Loucy (cell line): ENCODE results near the gene TESPA1.

Source experiments
- H2AFZ ChIP-seq: fragments of 200-600 bp; sonication (generic); 2 replicates; pipeline ENCODE4 v1.6.0; 2016; ENCODE audit warnings: antibody characterized with exemption, mild to moderate bottlenecking, low read length, moderate library complexity
- H3F3A ChIP-seq: fragments of 200-600 bp; 2 replicates; pipeline ENCODE4 v1.6.0; 2016; ENCODE audit warnings: antibody characterized with exemption, low read depth, mild to moderate bottlenecking
- H3K27me3 ChIP-seq: fragments of 200-600 bp; sonication (generic); 2 replicates; pipeline ENCODE4 v1.6.1; 2014; ENCODE audit warnings: low read length, mild to moderate bottlenecking; ENCODE audit not compliant: insufficient read depth, poor library complexity, severe bottlenecking
- H3K36me3 ChIP-seq: fragments of 200-600 bp; sonication (generic); 2 replicates; pipeline ENCODE4 v1.6.1; 2016; ENCODE audit warnings: low read length; ENCODE audit not compliant: insufficient read depth
- H3K4me1 ChIP-seq: fragments of 200-600 bp; sonication (generic); 2 replicates; pipeline ENCODE4 v1.5.1; 2014; ENCODE audit warnings: low read length, mild to moderate bottlenecking; ENCODE audit not compliant: insufficient read depth, poor library complexity, severe bottlenecking
- H3K4me2 ChIP-seq: fragments of 200-600 bp; sonication (generic); 2 replicates; pipeline ENCODE4 v1.6.0; 2014; ENCODE audit warnings: antibody characterized with exemption, low read length, low read depth, mild to moderate bottlenecking; ENCODE audit not compliant: poor library complexity, severe bottlenecking
- H3K4me3 ChIP-seq: fragments of 200-600 bp; sonication (generic); 2 replicates; pipeline ENCODE4 v1.5.1; 2014; ENCODE audit warnings: low read length, mild to moderate bottlenecking, mixed read lengths; ENCODE audit not compliant: poor library complexity, severe bottlenecking
- H3K79me2 ChIP-seq: fragments of 200-600 bp; sonication (generic); 2 replicates; pipeline ENCODE4 v1.6.1; 2014; ENCODE audit warnings: low read length; ENCODE audit not compliant: insufficient read depth
- H3K9ac ChIP-seq: fragments of 200-600 bp; sonication (generic); 2 replicates; pipeline ENCODE4 v1.6.0; 2014; ENCODE audit warnings: mild to moderate bottlenecking, low read depth, low read length, moderate library complexity; ENCODE audit not compliant: poor library complexity, severe bottlenecking
- H3K9me2 ChIP-seq: fragments of 200-600 bp; sonication (generic); replicated peaks from 2 replicates; pipeline ENCODE4 v1.6.1; 2016; ENCODE audit warnings: low read depth, low read length, mixed read lengths
- H3K9me3 ChIP-seq: fragments of 200-600 bp; sonication (generic); 2 replicates; pipeline ENCODE4 v1.6.1; 2014; ENCODE audit warnings: mild to moderate bottlenecking, antibody characterized with exemption, low read length, low read depth; ENCODE audit not compliant: insufficient read depth
- H4K20me1 ChIP-seq: fragments of 200-600 bp; sonication (generic); 2 replicates; pipeline ENCODE4 v1.6.0; 2014; ENCODE audit warnings: antibody characterized with exemption, low read length, mild to moderate bottlenecking; ENCODE audit not compliant: insufficient read depth, poor library complexity, severe bottlenecking
- EZH2phosphoT487 ChIP-seq: fragments of 200-600 bp; IDR thresholded peaks from 2 replicates; pipeline ENCODE4 v1.6.1; 2018; ENCODE audit warnings: antibody characterized with exemption, mild to moderate bottlenecking, moderate library complexity, borderline replicate concordance
- TF ChIP-seq, protein P1 (sequence below): fragments of 200-600 bp; sonication (generic); conservative IDR thresholded peaks from 2 replicates; pipeline ENCODE4 v1.5.1; 2014; ENCODE audit warnings: mild to moderate bottlenecking, antibody characterized with exemption, low read length

TESPA1 gene

DNA sequence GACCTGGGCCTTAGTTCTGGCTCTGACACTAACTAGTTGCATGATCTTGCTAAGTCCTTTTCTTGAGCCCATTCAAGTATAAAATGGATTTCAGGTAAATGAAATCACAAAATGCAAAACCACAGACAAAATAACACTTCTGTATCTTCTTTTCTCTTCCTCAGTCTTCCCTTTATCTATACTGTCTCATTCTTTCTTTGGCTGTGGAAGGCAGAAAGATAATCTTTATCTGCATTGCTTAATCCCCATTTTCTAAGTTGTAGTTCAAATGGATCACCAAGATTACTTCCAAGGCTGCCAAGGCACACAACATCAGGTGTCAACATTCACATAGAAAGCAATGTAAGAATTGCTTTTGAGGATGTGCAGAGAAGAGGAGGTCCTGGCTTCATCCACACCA, 30.3 kb downstream of the TESPA1 start:
- peaks cover 36% of the 10 kb centered on the region for H3K4me1 ChIP-seq
- 0 out of 2 replicates have a peak, but pooled peaks cover 5% of the 10 kb centered on the region for H3K9me3 ChIP-seq
- H3K36me3 ChIP-seq: peaks cover 73% of the 10 kb centered on the region
- TF ChIP-seq, protein P1, sequence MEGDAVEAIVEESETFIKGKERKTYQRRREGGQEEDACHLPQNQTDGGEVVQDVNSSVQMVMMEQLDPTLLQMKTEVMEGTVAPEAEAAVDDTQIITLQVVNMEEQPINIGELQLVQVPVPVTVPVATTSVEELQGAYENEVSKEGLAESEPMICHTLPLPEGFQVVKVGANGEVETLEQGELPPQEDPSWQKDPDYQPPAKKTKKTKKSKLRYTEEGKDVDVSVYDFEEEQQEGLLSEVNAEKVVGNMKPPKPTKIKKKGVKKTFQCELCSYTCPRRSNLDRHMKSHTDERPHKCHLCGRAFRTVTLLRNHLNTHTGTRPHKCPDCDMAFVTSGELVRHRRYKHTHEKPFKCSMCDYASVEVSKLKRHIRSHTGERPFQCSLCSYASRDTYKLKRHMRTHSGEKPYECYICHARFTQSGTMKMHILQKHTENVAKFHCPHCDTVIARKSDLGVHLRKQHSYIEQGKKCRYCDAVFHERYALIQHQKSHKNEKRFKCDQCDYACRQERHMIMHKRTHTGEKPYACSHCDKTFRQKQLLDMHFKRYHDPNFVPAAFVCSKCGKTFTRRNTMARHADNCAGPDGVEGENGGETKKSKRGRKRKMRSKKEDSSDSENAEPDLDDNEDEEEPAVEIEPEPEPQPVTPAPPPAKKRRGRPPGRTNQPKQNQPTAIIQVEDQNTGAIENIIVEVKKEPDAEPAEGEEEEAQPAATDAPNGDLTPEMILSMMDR: no peak
- no peak for TF ChIP-seq EZH2phosphoT487
- peaks cover 9% of the 10 kb centered on the region; the same call in 1 of the 2 replicates for H3K79me2 ChIP-seq
- no peak overlapping the region for H2AFZ ChIP-seq
- no peak overlapping the region for H3K4me3 ChIP-seq
- H4K20me1 ChIP-seq: no peaks in the 10 kb centered on the region
- H3K27me3 ChIP-seq: no peaks in the 10 kb centered on the region
- peaks cover 7% of the 10 kb centered on the region; the same call in 1 of the 2 replicates for H3F3A ChIP-seq
- no peak overlapping the region for H3K9ac ChIP-seq
- no peak overlapping the region for H3K4me2 ChIP-seq
- no peaks in the 10 kb centered on the region for H3K9me2 ChIP-seq

DNA sequence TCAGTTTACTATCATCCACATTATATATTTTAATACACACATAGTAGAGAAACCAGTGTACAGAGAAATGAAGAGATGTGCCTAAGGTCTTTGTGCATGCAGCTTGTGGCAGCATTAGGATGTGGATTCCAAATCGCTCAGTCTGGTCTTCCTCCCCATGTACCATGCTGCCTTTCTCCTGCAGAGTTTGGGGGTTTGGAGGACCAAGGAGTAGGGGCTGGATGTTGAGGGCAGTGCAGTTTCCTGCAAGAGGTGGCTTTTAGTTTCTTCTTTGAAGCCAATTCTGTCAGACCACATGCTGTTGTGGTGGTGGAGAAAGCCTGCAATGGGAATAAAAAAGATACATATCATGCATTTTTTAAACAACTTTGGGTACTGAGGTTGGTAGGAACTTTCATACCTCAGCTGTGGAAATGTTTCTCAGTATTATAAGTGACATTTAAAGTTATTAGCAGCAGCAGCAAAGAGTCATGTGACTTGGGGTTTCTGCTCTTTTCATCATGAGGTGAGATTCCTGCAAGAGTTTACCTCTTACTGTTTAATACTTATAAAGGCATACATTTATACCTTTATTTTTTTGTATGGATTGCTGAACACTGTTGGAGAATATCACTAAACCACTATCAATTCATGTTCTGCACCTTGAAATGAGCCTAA, 34.4 kb downstream of the TESPA1 start:
- H3K9ac ChIP-seq: no peak overlapping the region
- H3K79me2 ChIP-seq: no peaks in the 10 kb centered on the region
- 0 out of 2 replicates have a peak, but pooled peaks cover 5% of the 10 kb centered on the region for H3K9me3 ChIP-seq
- H3F3A ChIP-seq: 0 out of 2 replicates have a peak, but pooled peaks cover 2% of the 10 kb centered on the region
- no peaks in the 10 kb centered on the region for H4K20me1 ChIP-seq
- H3K9me2 ChIP-seq: no peaks in the 10 kb centered on the region
- H3K4me3 ChIP-seq: no peak overlapping the region
- no peak overlapping the region for H2AFZ ChIP-seq
- no peak for TF ChIP-seq EZH2phosphoT487
- TF ChIP-seq, protein P1: no peak
- H3K4me2 ChIP-seq: no peak overlapping the region
- H3K4me1 ChIP-seq: peaks cover 7% of the 10 kb centered on the region
- peaks cover 55% of the 10 kb centered on the region for H3K36me3 ChIP-seq
- no peaks in the 10 kb centered on the region for H3K27me3 ChIP-seq

DNA sequence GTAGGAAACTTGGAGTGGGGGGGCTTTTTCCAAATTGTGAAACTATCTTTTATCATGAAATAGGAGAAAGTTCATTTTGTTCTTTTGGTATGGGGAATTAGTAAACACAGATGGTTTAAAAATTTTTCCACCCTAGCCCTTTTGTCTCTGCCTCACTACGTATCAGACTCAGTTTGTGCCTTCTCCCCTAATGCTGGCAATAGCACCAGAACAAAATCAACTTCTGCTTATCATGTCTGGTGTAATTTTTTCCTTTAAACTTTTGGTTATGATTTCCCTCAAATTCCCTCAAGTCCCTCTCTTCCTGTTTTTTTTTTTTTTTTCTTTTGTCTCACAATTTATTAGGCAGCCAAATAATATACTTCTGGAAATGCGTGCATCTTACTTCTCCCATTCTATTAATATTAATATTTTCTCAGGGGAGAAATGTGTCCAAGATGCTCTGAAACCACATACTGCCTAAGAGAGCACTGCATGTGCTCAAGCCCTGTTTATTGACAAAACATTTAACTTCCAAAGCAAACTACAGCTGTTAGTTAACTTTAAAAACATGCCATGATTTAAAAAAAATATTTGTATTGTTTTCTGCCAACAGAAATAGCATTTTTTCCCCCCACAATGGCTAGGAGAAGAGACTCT, 35.4 kb downstream of the TESPA1 start:
- no peaks in the 10 kb centered on the region for H3K79me2 ChIP-seq
- H3K36me3 ChIP-seq: peaks cover 48% of the 10 kb centered on the region
- peaks cover 5% of the 10 kb centered on the region for H3K4me1 ChIP-seq
- no peaks in the 10 kb centered on the region for H3K9me2 ChIP-seq
- H3K9ac ChIP-seq: no peak overlapping the region
- H2AFZ ChIP-seq: no peak overlapping the region
- no peak for TF ChIP-seq EZH2phosphoT487
- TF ChIP-seq, protein P1: no peak
- no peak overlapping the region for H3K4me3 ChIP-seq
- H3K4me2 ChIP-seq: no peak overlapping the region
- no peaks in the 10 kb centered on the region for H4K20me1 ChIP-seq
- H3F3A ChIP-seq: 0 out of 2 replicates have a peak, but pooled peaks cover 2% of the 10 kb centered on the region
- H3K27me3 ChIP-seq: no peaks in the 10 kb centered on the region
- 0 out of 2 replicates have a peak, but pooled peaks cover 5% of the 10 kb centered on the region for H3K9me3 ChIP-seq
